Neural cell (in vitro differentiated cells): Measurements from ENCODE around the gene DPH3. TPM values are rescaled to one million over a fixed set of nuclear protein-coding genes. Genes with fewer than 3 reads are reported as not detected.

Experiments
- H2AFZ ChIP-seq: fragments of 200-600, 300-800 bp; sonication (generic), shearing (Covaris generic); 2 replicates; pipeline ENCODE4 v1.6.0; 2014; ENCODE audit warnings: low read depth, mild to moderate bottlenecking, antibody characterized with exemption, low read length, moderate library complexity
- H3F3A ChIP-seq: fragments of 200-600 bp; shearing (Covaris generic); 2 replicates; pipeline ENCODE4 v1.6.1; 2016; ENCODE audit warnings: mild to moderate bottlenecking, moderate library complexity, mixed read lengths, antibody characterized with exemption, low read length; ENCODE audit not compliant: insufficient read depth, poor library complexity, severe bottlenecking
- H3K27ac ChIP-seq: fragments of 200-600, 300-800 bp; sonication (generic), shearing (Covaris generic); 2 replicates; pipeline ENCODE4 v1.5.1; 2014; ENCODE audit warnings: mild to moderate bottlenecking, low read length, moderate library complexity
- H3K27me3 ChIP-seq: fragments of 300-800, 200-600 bp; sonication (generic), shearing (Covaris generic); 2 replicates; pipeline ENCODE4 v1.6.0; 2014; ENCODE audit warnings: mild to moderate bottlenecking, low read depth, low read length, moderate library complexity; ENCODE audit not compliant: insufficient read depth
- H3K36me3 ChIP-seq: fragments of 300-800, 200-600 bp; sonication (generic), shearing (Covaris generic); 2 replicates; pipeline ENCODE4 v1.5.1; 2014; ENCODE audit warnings: mild to moderate bottlenecking, antibody characterized with exemption, low read length, moderate library complexity; ENCODE audit not compliant: insufficient read depth
- H3K4me2 ChIP-seq: fragments of 300-800, 200-600 bp; sonication (generic), shearing (Covaris generic); 2 replicates; pipeline ENCODE4 v1.6.0; 2014; ENCODE audit warnings: mild to moderate bottlenecking, low read length
- H3K4me3 ChIP-seq: fragments of 300-800, 200-600 bp; sonication (generic), shearing (Covaris generic); 2 replicates; pipeline ENCODE4 v1.5.1; 2014; ENCODE audit warnings: mild to moderate bottlenecking, low read length, moderate library complexity
- H3K79me2 ChIP-seq: fragments of 200-600 bp; shearing (Covaris generic); replicated peaks from 2 replicates; pipeline ENCODE4 v1.6.0; 2014; ENCODE audit warnings: mild to moderate bottlenecking, low read length, moderate library complexity; ENCODE audit not compliant: insufficient read depth
- H3K9ac ChIP-seq: fragments of 300-800, 200-600 bp; sonication (generic), shearing (Covaris generic); 2 replicates; pipeline ENCODE4 v1.6.1; 2016; ENCODE audit warnings: mild to moderate bottlenecking, low read length, mixed read lengths
- H3K9me2 ChIP-seq: fragments of 200-600 bp; shearing (Covaris generic); 2 replicates; pipeline ENCODE4 v1.6.1; 2016; ENCODE audit warnings: mild to moderate bottlenecking, low read length, mixed read lengths; ENCODE audit not compliant: insufficient read depth
- H3K9me3 ChIP-seq: fragments of 200-600, 300-800 bp; sonication (generic), shearing (Covaris generic); 2 replicates; pipeline ENCODE4 v1.6.1; 2016; ENCODE audit warnings: mild to moderate bottlenecking, mixed run types, low read length, moderate library complexity, mixed read lengths
- H4K20me1 ChIP-seq: fragments of 200-600 bp; shearing (Covaris generic); 2 replicates; pipeline ENCODE4 v1.6.1; 2016; ENCODE audit warnings: mild to moderate bottlenecking, mixed run types; ENCODE audit not compliant: insufficient read depth
- CTCF ChIP-seq: fragments of 450-650 bp; IDR thresholded peaks from 2 replicates; pipeline ENCODE4 v1.5.1; 2014; ENCODE audit warnings: antibody characterized with exemption, mild to moderate bottlenecking, moderate library complexity; ENCODE audit not compliant: poor library complexity, severe bottlenecking
- EP300 ChIP-seq: fragments of 450-650 bp; conservative IDR thresholded peaks from 2 replicates; pipeline ENCODE4 v1.6.1; 2014; ENCODE audit warnings: antibody characterized with exemption, mild to moderate bottlenecking, moderate library complexity; ENCODE audit not compliant: poor library complexity, severe bottlenecking
- EZH2 ChIP-seq: fragments of 200-600, 300-800 bp; shearing (Covaris generic), sonication (generic); IDR thresholded peaks from 2 replicates; pipeline ENCODE4 v1.6.1; 2014; ENCODE audit warnings: antibody characterized with exemption, low read length, borderline replicate concordance, mild to moderate bottlenecking; ENCODE audit not compliant: insufficient read depth, poor library complexity, severe bottlenecking
- MXI1 ChIP-seq: fragments of 450-650 bp; conservative IDR thresholded peaks from 2 replicates; pipeline ENCODE4 v1.6.1; 2014; ENCODE audit warnings: antibody characterized with exemption, mild to moderate bottlenecking; ENCODE audit not compliant: poor library complexity, severe bottlenecking
- POLR2AphosphoS5 ChIP-seq: IDR thresholded peaks from 2 replicates; pipeline ENCODE4 v1.6.1; 2012
- RAD21 ChIP-seq: fragments of 450-650 bp; conservative IDR thresholded peaks from 2 replicates; pipeline ENCODE4 v1.6.1; 2014; ENCODE audit warnings: antibody characterized with exemption, mild to moderate bottlenecking, moderate library complexity
- REST ChIP-seq: IDR thresholded peaks from 2 replicates; pipeline ENCODE4 v1.6.1; 2012; ENCODE audit warnings: borderline replicate concordance
- SMC3 ChIP-seq: fragments of 450-650 bp; conservative IDR thresholded peaks from 2 replicates; pipeline ENCODE4 v1.6.1; 2014; ENCODE audit warnings: antibody characterized with exemption, mild to moderate bottlenecking, moderate library complexity; ENCODE audit not compliant: poor library complexity
- TAF1 ChIP-seq: IDR thresholded peaks from 2 replicates; pipeline ENCODE4 v1.6.1; 2012; ENCODE audit warnings: low read depth
- polyA plus RNA-seq: library from polyadenylated mRNA; depleted of rRNA; stranded (reverse); fragments of >200 nt; gene quantifications from 2 replicates; pipeline ENCODE4 v1.2.3, GENCODE V29; 2014

DPH3 gene
- polyA plus RNA-seq, 1 donor from 2014 or later, result 38.5 TPM

GRCh38 chr3:16301507-16301906 lies 36.8 kb upstream of the DPH3 start:
- Histone ChIP-seq H3F3A (peaks cover 2% of the 10 kb centered on the region), H3K4me2 (no peak overlapping the region), H2AFZ (no peak overlapping the region), H3K79me2 (no peaks in the 10 kb centered on the region), H4K20me1 (no peaks in the 10 kb centered on the region), H3K36me3 (no peaks in the 10 kb centered on the region), H3K9me2 (no peaks in the 10 kb centered on the region), H3K27ac (peak overlapping the region; percentile 9), H3K9ac (no peak overlapping the region), H3K4me3 (no peak overlapping the region), H3K9me3 (no peaks in the 10 kb centered on the region), H3K27me3 (no peaks in the 10 kb centered on the region)
- TF ChIP-seq REST (no peak), CTCF (no peak), RAD21 (no peak), SMC3 (no peak), MXI1 (no peak), POLR2AphosphoS5 (no peak), EZH2 (no peak), TAF1 (no peak), EP300 (no peak)

DNA sequence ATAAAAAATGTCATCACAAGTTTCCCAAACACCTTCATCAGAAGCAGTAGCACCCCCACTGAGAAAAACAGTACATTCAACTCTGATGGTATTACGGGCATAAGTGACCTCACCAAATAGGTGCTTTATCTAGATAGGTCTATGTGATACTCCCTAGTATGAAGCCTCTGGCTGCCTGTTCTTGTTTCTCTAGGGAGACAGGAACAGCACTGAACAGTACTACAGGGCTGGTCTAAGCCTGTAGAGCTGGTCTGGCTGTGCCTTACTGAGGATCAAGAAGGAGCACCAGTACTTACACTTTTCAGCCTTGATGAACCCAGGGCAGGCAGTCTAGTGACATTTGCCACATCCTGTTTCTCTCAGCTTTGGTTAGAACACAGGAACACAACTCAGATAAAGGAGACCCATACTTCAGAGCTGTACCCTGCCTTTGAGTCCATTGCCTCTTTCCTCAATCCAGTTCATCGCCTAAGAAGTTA lies 36.2 kb upstream of the DPH3 start:
- Histone ChIP-seq H3K4me2 (no peak overlapping the region), H3K4me3 (no peak overlapping the region), H3K9ac (no peak overlapping the region), H4K20me1 (no peaks in the 10 kb centered on the region), H3K79me2 (no peaks in the 10 kb centered on the region), H3K9me3 (no peaks in the 10 kb centered on the region), H2AFZ (no peak overlapping the region), H3K9me2 (no peaks in the 10 kb centered on the region), H3K27me3 (no peaks in the 10 kb centered on the region), H3K36me3 (no peaks in the 10 kb centered on the region), H3K27ac (peak overlapping the region; percentile 9), H3F3A (peaks cover 2% of the 10 kb centered on the region)
- no peak for TF ChIP-seq EZH2
- no peak for TF ChIP-seq RAD21
- TF ChIP-seq SMC3, result no peak
- TF ChIP-seq CTCF, result no peak
- no peak for TF ChIP-seq POLR2AphosphoS5
- no peak for TF ChIP-seq EP300
- no peak for TF ChIP-seq TAF1
- no peak for TF ChIP-seq REST
- TF ChIP-seq MXI1, result no peak
